GM23248 (cell line): ENCODE results near the gene PRCC.

ENCODE experiments used
- EZH2 ChIP-seq: fragments of 200-600 bp; sonication (generic); IDR thresholded peaks from 2 replicates; pipeline ENCODE4 v1.6.1; 2018; ENCODE audit warnings: antibody characterized with exemption, mild to moderate bottlenecking; ENCODE audit not compliant: insufficient read depth, poor library complexity, severe bottlenecking
- EZH2phosphoT487 ChIP-seq: fragments of 200-600 bp; sonication (generic); IDR thresholded peaks from 2 replicates; pipeline ENCODE4 v1.6.1; 2018; ENCODE audit warnings: antibody characterized with exemption, moderate library complexity, mild to moderate bottlenecking, low read depth; ENCODE audit not compliant: insufficient read depth

DNA sequence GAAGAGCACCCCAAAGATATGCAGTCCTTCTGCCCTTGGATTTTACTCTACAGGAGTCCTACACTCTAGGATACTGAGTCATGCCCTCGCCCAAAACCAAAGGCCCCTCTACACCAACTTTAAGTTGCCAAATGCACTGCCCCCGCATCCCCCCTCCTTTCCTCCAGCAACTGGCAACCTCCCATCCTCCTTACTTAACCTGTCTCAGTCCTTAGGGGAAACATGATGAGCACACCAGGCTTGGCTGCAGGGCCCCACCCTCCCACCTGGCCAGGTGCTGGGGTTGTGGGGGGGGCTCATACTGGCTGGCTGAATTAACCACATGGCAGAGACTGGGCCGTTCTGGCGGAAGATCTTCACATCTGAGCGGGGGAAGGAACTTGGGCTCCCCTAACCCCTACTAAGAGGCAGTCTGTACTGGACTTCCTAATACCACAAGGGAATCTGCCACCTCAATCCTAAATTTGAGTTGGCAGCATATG is 17.1 kb upstream of the PRCC start:
- TF ChIP-seq EZH2: no peak
- no peak for TF ChIP-seq EZH2phosphoT487
